KMS-11 (cell line): ENCODE measurements around the gene FGD6.

Source experiments
- H2AFZ ChIP-seq: fragments of 200-600 bp; sonication (generic); 2 replicates; pipeline ENCODE4 v1.6.1; 2016; ENCODE audit warnings: antibody characterized with exemption, mixed run types, low read depth
- H3K27ac ChIP-seq: fragments of 200-600 bp; sonication (generic); 2 replicates; pipeline ENCODE4 v1.6.1; 2016; ENCODE audit warnings: mild to moderate bottlenecking, mixed run types
- H3K27me3 ChIP-seq: fragments of 200-600 bp; sonication (generic); 2 replicates; pipeline ENCODE4 v1.6.1; 2017; ENCODE audit warnings: mild to moderate bottlenecking, low read depth, mixed run types, moderate library complexity; ENCODE audit not compliant: insufficient read depth
- H3K36me3 ChIP-seq: fragments of 200-600 bp; sonication (generic); 2 replicates; pipeline ENCODE4 v1.6.1; 2017; ENCODE audit warnings: mild to moderate bottlenecking, mixed run types; ENCODE audit not compliant: insufficient read depth
- H3K4me1 ChIP-seq: fragments of 200-600 bp; sonication (generic); 2 replicates; pipeline ENCODE4 v1.6.1; 2016; ENCODE audit warnings: mild to moderate bottlenecking, low read depth, mixed run types; ENCODE audit not compliant: poor library complexity, severe bottlenecking
- H3K4me2 ChIP-seq: fragments of 200-600 bp; sonication (generic); 2 replicates; pipeline ENCODE4 v1.7.0; 2016; ENCODE audit warnings: mild to moderate bottlenecking, mixed run types
- H3K4me3 ChIP-seq: fragments of 200-600 bp; sonication (generic); IDR thresholded peaks from 2 replicates; pipeline ENCODE4 v1.6.1; 2017; ENCODE audit warnings: low read depth, low read length, mixed read lengths; ENCODE audit not compliant: insufficient read depth
- H3K79me2 ChIP-seq: fragments of 200-600 bp; sonication (generic); 2 replicates; pipeline ENCODE4 v1.6.1; 2016; ENCODE audit warnings: low read depth, mixed run types; ENCODE audit not compliant: insufficient read depth
- H3K9ac ChIP-seq: fragments of 200-600 bp; sonication (generic); 2 replicates; pipeline ENCODE4 v1.6.1; 2016; ENCODE audit warnings: mild to moderate bottlenecking, mixed run types
- H4K20me1 ChIP-seq: fragments of 200-600 bp; sonication (generic); 2 replicates; pipeline ENCODE4 v1.6.1; 2016; ENCODE audit warnings: mild to moderate bottlenecking, mixed run types; ENCODE audit not compliant: insufficient read depth
- TF ChIP-seq, protein P1 (sequence below): fragments of 200-600 bp; sonication (generic); conservative IDR thresholded peaks from 2 replicates; pipeline ENCODE4 v1.6.1; 2017; ENCODE audit warnings: low read depth, mild to moderate bottlenecking, antibody characterized with exemption, low read length, moderate library complexity, mixed read lengths

FGD6 gene

DNA sequence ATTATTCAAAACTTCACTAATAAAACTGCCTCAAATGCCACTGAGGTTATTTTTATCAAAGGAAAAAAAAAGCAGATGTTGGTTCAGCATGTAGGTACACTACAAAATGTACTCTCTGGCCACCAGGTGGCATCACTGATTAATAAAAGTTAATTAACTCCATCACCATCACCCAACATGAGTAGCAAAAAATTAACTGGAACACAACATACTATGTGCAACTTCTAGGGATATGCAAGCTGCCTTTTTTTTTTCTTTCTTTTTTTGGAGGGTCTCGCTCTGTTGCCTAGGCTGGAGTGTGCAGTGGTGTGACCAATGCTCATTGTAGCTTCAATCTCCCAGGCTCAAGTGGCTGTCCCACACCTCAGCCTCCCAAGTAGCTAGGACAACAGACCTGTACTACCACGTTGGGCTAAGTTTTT is 100.1 kb downstream of the FGD6 start:
- Histone ChIP-seq H3K79me2 (no peaks in the 10 kb centered on the region), H3K4me2 (no peak overlapping the region), H3K27ac (no peak overlapping the region), H4K20me1 (no peaks in the 10 kb centered on the region), H2AFZ (no peak overlapping the region), H3K9ac (no peak overlapping the region), H3K27me3 (no peaks in the 10 kb centered on the region), H3K4me1 (peaks cover 11% of the 10 kb centered on the region), H3K4me3 (no peak overlapping the region), H3K36me3 (no peaks in the 10 kb centered on the region)
- TF ChIP-seq, protein P1, sequence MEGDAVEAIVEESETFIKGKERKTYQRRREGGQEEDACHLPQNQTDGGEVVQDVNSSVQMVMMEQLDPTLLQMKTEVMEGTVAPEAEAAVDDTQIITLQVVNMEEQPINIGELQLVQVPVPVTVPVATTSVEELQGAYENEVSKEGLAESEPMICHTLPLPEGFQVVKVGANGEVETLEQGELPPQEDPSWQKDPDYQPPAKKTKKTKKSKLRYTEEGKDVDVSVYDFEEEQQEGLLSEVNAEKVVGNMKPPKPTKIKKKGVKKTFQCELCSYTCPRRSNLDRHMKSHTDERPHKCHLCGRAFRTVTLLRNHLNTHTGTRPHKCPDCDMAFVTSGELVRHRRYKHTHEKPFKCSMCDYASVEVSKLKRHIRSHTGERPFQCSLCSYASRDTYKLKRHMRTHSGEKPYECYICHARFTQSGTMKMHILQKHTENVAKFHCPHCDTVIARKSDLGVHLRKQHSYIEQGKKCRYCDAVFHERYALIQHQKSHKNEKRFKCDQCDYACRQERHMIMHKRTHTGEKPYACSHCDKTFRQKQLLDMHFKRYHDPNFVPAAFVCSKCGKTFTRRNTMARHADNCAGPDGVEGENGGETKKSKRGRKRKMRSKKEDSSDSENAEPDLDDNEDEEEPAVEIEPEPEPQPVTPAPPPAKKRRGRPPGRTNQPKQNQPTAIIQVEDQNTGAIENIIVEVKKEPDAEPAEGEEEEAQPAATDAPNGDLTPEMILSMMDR, result peak; percentile 79

GRCh38 chr12:95116773-95117172 is 100.5 kb downstream of the FGD6 start:
- Histone ChIP-seq H3K4me2 (no peak overlapping the region), H3K27ac (no peak overlapping the region), H3K36me3 (no peaks in the 10 kb centered on the region), H3K79me2 (no peaks in the 10 kb centered on the region), H3K4me1 (peaks cover 11% of the 10 kb centered on the region), H2AFZ (no peak overlapping the region), H3K27me3 (no peaks in the 10 kb centered on the region), H3K9ac (no peak overlapping the region), H4K20me1 (no peaks in the 10 kb centered on the region), H3K4me3 (no peak overlapping the region)
- TF ChIP-seq, protein P1, result no peak

- H2AFZ ChIP-seq, result no peak overlapping the region
- H4K20me1 ChIP-seq, result no peaks in the 10 kb centered on the region
- H3K4me3 ChIP-seq, result no peak overlapping the region
- H3K27me3 ChIP-seq, result no peaks in the 10 kb centered on the region
- TF ChIP-seq, protein P1, result no peak
- H3K9ac ChIP-seq, result no peak overlapping the region
- no peaks in the 10 kb centered on the region for H3K36me3 ChIP-seq
- no peak overlapping the region for H3K27ac ChIP-seq
- H3K79me2 ChIP-seq, result no peaks in the 10 kb centered on the region
- H3K4me1 ChIP-seq, result peaks cover 11% of the 10 kb centered on the region
- no peak overlapping the region for H3K4me2 ChIP-seq
Observed at GRCh38 chr12:95116341-95116740, 100.9 kb downstream of the FGD6 start.

DNA sequence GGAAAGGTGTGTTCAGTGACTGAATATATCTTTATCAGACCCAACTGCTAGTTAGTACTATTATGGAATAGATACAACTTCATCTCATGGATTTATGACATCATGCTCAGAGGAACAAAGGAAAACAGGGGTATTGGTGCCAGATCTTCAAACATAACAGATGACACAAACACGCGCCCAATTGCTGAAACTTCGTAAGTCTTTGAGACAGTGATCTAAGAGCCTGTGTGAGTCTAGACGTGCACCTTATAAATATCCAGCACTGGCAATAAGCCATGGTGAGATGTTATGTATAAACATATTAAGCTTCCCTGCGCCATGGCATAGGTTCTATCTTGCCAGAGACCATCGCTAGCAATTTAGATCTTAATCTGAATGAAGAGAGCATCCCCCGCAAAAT is 101.6 kb downstream of the FGD6 start:
- Histone ChIP-seq H3K9ac (no peak overlapping the region), H2AFZ (no peak overlapping the region), H3K36me3 (no peaks in the 10 kb centered on the region), H3K4me2 (no peak overlapping the region), H4K20me1 (no peaks in the 10 kb centered on the region), H3K27me3 (no peaks in the 10 kb centered on the region), H3K4me3 (no peak overlapping the region), H3K4me1 (peaks cover 11% of the 10 kb centered on the region), H3K27ac (no peak overlapping the region), H3K79me2 (no peaks in the 10 kb centered on the region)
- TF ChIP-seq, protein P1, result no peak
